HCT116 (cell line): ENCODE results near the gene SEPHS2. TPM values are rescaled to one million over a fixed set of nuclear protein-coding genes. Genes with fewer than 3 reads are reported as not detected.

Experiments used
- ATAC-seq: fragments of 200-7000 bp; cut with Tn5 transposase; 2 replicates; pipeline ENCODE4 v1.9.1; 2020; ENCODE audit warnings: mild to moderate bottlenecking, moderate library complexity
- BruUV-seq: library from RNA; stranded (reverse); fragments of 400-500 nt; replicated peaks from 2 replicates; lab custom pipeline; 2021; lab: Mats Ljungman, UMichigan
- CTCF ChIA-PET: fragments of 300-600 bp; sonication (Branson Sonifier 250); formaldehyde crosslinking; loops from one replicate; lab custom pipeline; 2021; ENCODE audit warnings: antibody characterized with exemption; lab: Charles Lee
- POLR2A ChIA-PET: fragments of 300-600, 350-600 bp; sonication (Branson Sonifier 250); formaldehyde crosslinking; loops from one replicate; lab custom pipeline; 2021; ENCODE audit warnings: antibody characterized with exemption; lab: Charles Lee
- RAD21 ChIA-PET, 2 experiments: fragments of 300-600 bp; sonication (Branson Sonifier 250); formaldehyde crosslinking; loops; one replicate each; lab custom pipeline; 2023; ENCODE audit warnings: low total read pairs in 2 of 2; ENCODE audit not compliant: uncharacterized antibody in 2 of 2, unreplicated experiment in 2 of 2, low non-redundant PET in 1 of 2; lab: Charles Lee
- DNase-seq: peaks from one replicate; pipeline ENCODE4 v3.0.0-alpha.2; 2010; ENCODE audit warnings: low read depth, low spot score
- H2AFZ ChIP-seq: fragments of 200-600 bp; shearing (Covaris generic), sonication (generic); 2 replicates; pipeline ENCODE4 v1.6.1; 2017; ENCODE audit warnings: low read depth, mixed run types, mixed read lengths, antibody characterized with exemption, low read length; ENCODE audit not compliant: poor library complexity, severe bottlenecking
- H3K27ac ChIP-seq: 2 replicates; pipeline ENCODE4 v1.5.1; 2012; ENCODE audit warnings: low read depth, low read length
- H3K27me3 ChIP-seq: fragments of 200-600 bp; sonication (generic); 2 replicates; pipeline ENCODE4 v1.6.1; 2016; ENCODE audit warnings: mixed run types, low read length, mixed read lengths; ENCODE audit not compliant: insufficient read depth
- H3K36me3 ChIP-seq, 2 experiments: fragments of 200-500 bp in 1 of 2; fragments of 200-600 bp in 1 of 2; sonication (Bioruptor generic) in 1 of 2; sonication (generic) in 1 of 2; 2 replicates each; pipeline versions ENCODE4 v1.5.1 to v1.6.1; 2014 to 2016; ENCODE audit warnings: low read length in 2 of 2, inconsistent platforms in 1 of 2, mixed read lengths in 1 of 2, mixed run types in 1 of 2; ENCODE audit not compliant: insufficient read depth in 2 of 2, control insufficient read depth in 1 of 2
- H3K4me1 ChIP-seq, 2 experiments: fragments of 200-600 bp in 1 of 2; sonication (generic) in 1 of 2; 2 replicates each; pipeline versions ENCODE4 v1.5.1 to v1.6.1; 2012 to 2017; ENCODE audit warnings: low read length in 2 of 2, inconsistent platforms in 1 of 2, mild to moderate bottlenecking in 1 of 2, mixed read lengths in 1 of 2, mixed run types in 1 of 2, moderate library complexity in 1 of 2; ENCODE audit not compliant: insufficient read depth in 2 of 2, control insufficient read depth in 1 of 2
- H3K4me2 ChIP-seq: fragments of 200-600 bp; sonication (generic); 2 replicates; pipeline ENCODE4 v1.6.1; 2017; ENCODE audit warnings: mixed run types, low read length, mixed read lengths
- H3K4me3 ChIP-seq, 2 experiments: fragments of 200-600 bp in 1 of 2; sonication (generic) in 1 of 2; replicated peaks in 1 of 2; 2 replicates each; pipeline ENCODE4 v1.5.1; 2011 to 2016; ENCODE audit warnings: low read length in 2 of 2, control low read depth in 1 of 2, low read depth in 1 of 2, mild to moderate bottlenecking in 1 of 2, mixed read lengths in 1 of 2, mixed run types in 1 of 2
- H3K79me2 ChIP-seq: fragments of 200-600 bp; sonication (generic); 2 replicates; pipeline ENCODE4 v1.6.1; 2017; ENCODE audit warnings: mild to moderate bottlenecking, mixed run types, low read length, moderate library complexity, mixed read lengths; ENCODE audit not compliant: insufficient read depth
- H3K9ac ChIP-seq: fragments of 200-600 bp; sonication (generic); 2 replicates; pipeline ENCODE4 v1.6.1; 2016; ENCODE audit warnings: low read length, mixed read lengths
- H3K9me2 ChIP-seq: fragments of 200-600 bp; sonication (generic), shearing (Covaris generic); 2 replicates; pipeline ENCODE4 v1.6.1; 2017; ENCODE audit warnings: mixed run types, mild to moderate bottlenecking, moderate library complexity; ENCODE audit not compliant: insufficient read depth
- H3K9me3 ChIP-seq, 2 experiments: fragments of 200-500 bp in 1 of 2; fragments of 200-600 bp in 1 of 2; sonication (Bioruptor generic) in 1 of 2; sonication (generic) in 1 of 2; 2 replicates each; pipeline ENCODE4 v1.6.1; 2014 to 2017; ENCODE audit warnings: low read length in 2 of 2, mixed read lengths in 2 of 2, inconsistent platforms in 1 of 2, low read depth in 1 of 2, mild to moderate bottlenecking in 1 of 2, mixed run types in 1 of 2, moderate library complexity in 1 of 2; ENCODE audit not compliant: control insufficient read depth in 1 of 2, insufficient read depth in 1 of 2
- H4K20me1 ChIP-seq: fragments of 200-600 bp; sonication (generic), shearing (Covaris generic); 2 replicates; pipeline ENCODE4 v1.6.1; 2017; ENCODE audit warnings: mixed run types, mild to moderate bottlenecking, moderate library complexity; ENCODE audit not compliant: insufficient read depth
- CBX3 ChIP-seq: IDR thresholded peaks from 2 replicates; pipeline ENCODE4 v1.6.1; 2012; ENCODE audit warnings: low read depth
- CEBPB ChIP-seq: IDR thresholded peaks from 2 replicates; pipeline ENCODE4 v1.6.1; 2012; ENCODE audit warnings: low read depth
- EZH2 ChIP-seq: fragments of 200-600 bp; sonication (generic); IDR thresholded peaks from 2 replicates; pipeline ENCODE4 v1.6.1; 2017; ENCODE audit warnings: antibody characterized with exemption, mixed run types
- EZH2phosphoT487 ChIP-seq: fragments of 200-600 bp; IDR thresholded peaks from 2 replicates; pipeline ENCODE4 v1.6.1; 2018; ENCODE audit warnings: antibody characterized with exemption, borderline replicate concordance
- POLR2A ChIP-seq: IDR thresholded peaks from 2 replicates; pipeline ENCODE4 v1.7.0; 2011; ENCODE audit warnings: borderline replicate concordance; ENCODE audit not compliant: insufficient read depth, insufficient read length; ENCODE audit errors: extremely low read depth
- POLR2AphosphoS5 ChIP-seq: IDR thresholded peaks from 2 replicates; pipeline ENCODE4 v1.6.1; 2011; ENCODE audit warnings: mild to moderate bottlenecking, low read depth, low read length, moderate library complexity
- RAD21 ChIP-seq: IDR thresholded peaks from 2 replicates; pipeline ENCODE4 v1.6.1; 2012; ENCODE audit warnings: low read depth, mild to moderate bottlenecking
- SP1 ChIP-seq: IDR thresholded peaks from 2 replicates; pipeline ENCODE4 v1.6.1; 2012; ENCODE audit warnings: low read depth
- SRF ChIP-seq: IDR thresholded peaks from 2 replicates; pipeline ENCODE4 v1.6.1; 2012; ENCODE audit warnings: low read depth
- ZFX ChIP-seq: fragments of 450-650 bp; IDR thresholded peaks from 2 replicates; pipeline ENCODE4 v1.6.1; 2017
- intact Hi-C: fragments of 100-400 bp; cut with micrococcal nuclease; formaldehyde crosslinking; loops from 2 replicates; pipeline ENCODE4 v1.10.0; 2022
- total RNA-seq: library from RNA; stranded (reverse); gene quantifications from one replicate; pipeline ENCODE4 v1.2.1, GENCODE V29; 2021; ENCODE audit not compliant: unreplicated experiment
- TF ChIP-seq, protein P1 (sequence below): IDR thresholded peaks from 2 replicates; pipeline ENCODE4 v1.6.1; 2012

The SEPHS2 gene
- total RNA-seq, 1 experiment from 2014 or later, result 51.3 TPM

DNA sequence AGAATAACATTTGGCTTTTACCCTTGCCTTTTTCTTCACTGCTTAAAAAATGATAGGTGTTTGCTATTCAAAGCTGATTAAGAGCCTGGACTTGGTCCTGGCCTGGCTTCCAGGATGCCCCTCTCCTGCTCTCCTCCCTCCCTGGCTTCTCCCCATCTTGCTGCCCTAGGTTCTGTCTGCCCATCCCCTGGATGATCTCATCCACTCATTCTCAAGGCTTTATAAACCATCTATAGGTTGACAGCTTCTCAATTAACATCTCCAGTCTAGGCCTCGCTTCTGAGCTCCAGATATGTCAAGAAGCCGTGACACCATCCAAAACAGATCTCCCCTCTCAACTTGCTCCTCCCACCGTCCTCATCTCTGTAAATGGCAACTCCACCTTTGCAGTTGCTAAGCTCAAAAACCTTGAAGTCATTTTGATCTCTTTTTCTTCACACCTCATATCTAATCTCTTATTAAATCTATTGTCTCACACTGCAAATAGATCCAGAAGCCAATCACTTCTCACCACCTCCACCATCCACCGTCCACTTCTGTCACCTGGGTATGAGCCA lies 29.5 kb downstream of the SEPHS2 start (continued):
- TF ChIP-seq RAD21 (no peak), EZH2phosphoT487 (no peak), SP1 (no peak)
- TF ChIP-seq, protein P1, sequence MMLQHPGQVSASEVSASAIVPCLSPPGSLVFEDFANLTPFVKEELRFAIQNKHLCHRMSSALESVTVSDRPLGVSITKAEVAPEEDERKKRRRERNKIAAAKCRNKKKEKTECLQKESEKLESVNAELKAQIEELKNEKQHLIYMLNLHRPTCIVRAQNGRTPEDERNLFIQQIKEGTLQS, result no peak

DNA sequence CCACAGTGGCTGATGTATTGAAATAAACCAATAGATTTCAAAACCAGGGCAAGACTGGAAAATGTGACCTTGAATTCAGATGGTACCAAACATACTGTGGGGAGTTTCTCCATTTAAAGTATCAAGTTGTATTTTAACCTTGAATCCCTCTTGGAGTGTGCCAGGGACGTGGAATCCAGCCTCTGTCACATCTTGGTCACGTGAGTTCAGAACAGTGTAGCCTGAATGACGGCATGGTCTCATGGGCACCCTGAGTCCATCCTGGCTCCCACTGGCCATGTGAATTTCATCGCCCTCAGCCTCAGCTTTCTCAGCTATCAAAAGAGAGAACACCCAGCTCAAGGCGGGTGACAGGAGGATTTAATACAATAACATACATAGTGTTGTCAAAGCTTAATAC lies 31.5 kb downstream of the SEPHS2 start:
- Histone ChIP-seq H3K36me3 (peaks cover 6 to 26% of the 10 kb centered on the region in 2 experiments; a peak in 1 of 4 replicates), H3K27me3 (no peaks in the 10 kb centered on the region), H3K4me1 (peaks cover 11 to 40% of the 10 kb centered on the region in 2 experiments), H3K27ac (no peak overlapping the region), H3K9ac (no peak overlapping the region), H4K20me1 (peaks cover 3% of the 10 kb centered on the region; the same call in 1 of the 2 replicates), H3K79me2 (peaks cover 39% of the 10 kb centered on the region), H3K4me2 (peak overlapping the region; percentile 37; the same call in 1 of the 2 replicates), H3K4me3 (no peak overlapping the region), H3K9me3 (no peaks in the 10 kb centered on the region), H2AFZ (no peak overlapping the region), H3K9me2 (no peaks in the 10 kb centered on the region)
- ATAC-seq (no peak), DNase-seq (no peak)
- ChIA-PET RAD21 (no interaction called here), CTCF (interaction anchor here (0.7 kb wide), 1 partner anchor 302 kb away, joined by 3 read pairs; no protein-coding TSS in a partner anchor), POLR2A (no interaction called here)
- no TSS peak for BruUV-seq
- intact Hi-C loops, result no loop called here
- TF ChIP-seq ZFX, result no peak
- TF ChIP-seq, protein P1, result no peak
- TF ChIP-seq CBX3, result no peak
- TF ChIP-seq CEBPB, result no peak
- no peak for TF ChIP-seq SRF
- no peak for TF ChIP-seq SP1
- TF ChIP-seq POLR2AphosphoS5, result no peak
- TF ChIP-seq POLR2A, result no peak
- no peak for TF ChIP-seq EZH2
